Spleen (tissue), 11 donors: ENCODE data around the gene FDPS. TPM values are rescaled to one million over a fixed set of nuclear protein-coding genes. Genes with fewer than 3 reads are reported as not detected.
A peak's percentile ranks its signal among the peaks of the same experiment; 100 is the strongest.

Experiments
- DNase-seq: peaks from one replicate; pipeline ENCODE4 v3.0.0-alpha.2; 2020
- H3K27ac ChIP-seq, 8 donors: fragments of 200-600 bp; sonication (generic) in 7 of 8; 1 replicate in 4 of 8; 2 replicates in 4 of 8; pipeline versions ENCODE4 v1.5.0 to v1.8.0; 2016 to 2021; ENCODE audit warnings: inconsistent platforms in 4 of 8, mild to moderate bottlenecking in 4 of 8, moderate library complexity in 1 of 8
- H3K27me3 ChIP-seq, 7 donors: fragments of 200-600 bp; sonication (generic) in 6 of 7; replicated peaks in 1 of 7; 1 replicate in 4 of 7; 2 replicates in 3 of 7; pipeline versions ENCODE4 v1.5.0 to v1.8.0; 2016 to 2021; ENCODE audit warnings: inconsistent platforms in 3 of 7, mild to moderate bottlenecking in 1 of 7
- H3K36me3 ChIP-seq, 6 donors: fragments of 200-600 bp; sonication (generic) in 5 of 6; 1 replicate in 4 of 6; 2 replicates in 2 of 6; pipeline versions ENCODE4 v1.5.0 to v1.8.0; 2016 to 2021; ENCODE audit warnings: inconsistent platforms in 2 of 6
- H3K4me1 ChIP-seq, 6 donors: fragments of 200-600 bp; sonication (generic) in 5 of 6; 1 replicate in 3 of 6; 2 replicates in 3 of 6; pipeline versions ENCODE4 v1.5.0 to v1.8.0; 2016 to 2021; ENCODE audit warnings: inconsistent platforms in 3 of 6
- H3K4me3 ChIP-seq, 8 donors: fragments of 200-600 bp; sonication (generic) in 7 of 8; 1 replicate in 4 of 8; 2 replicates in 4 of 8; pipeline versions ENCODE4 v1.5.0 to v1.8.0; 2016 to 2021; ENCODE audit warnings: inconsistent platforms in 4 of 8, mild to moderate bottlenecking in 4 of 8, moderate library complexity in 2 of 8
- H3K9me3 ChIP-seq, 8 donors: fragments of 200-600 bp; sonication (generic) in 7 of 8; 1 replicate in 4 of 8; 2 replicates in 4 of 8; pipeline versions ENCODE4 v1.5.0 to v1.8.0; 2016 to 2021; ENCODE audit warnings: inconsistent platforms in 4 of 8
- CTCF ChIP-seq, 11 experiments: fragments of 200-600 bp in 7 of 11; fragments of 450-650 bp in 4 of 11; sonication (generic) in 4 of 11; IDR thresholded peaks in 8 of 11; conservative IDR thresholded peaks in 3 of 11; 1 replicate in 7 of 11; 2 replicates in 4 of 11; pipeline versions ENCODE4 v1.4.0 to v1.8.0; 2016 to 2021; ENCODE audit warnings: antibody characterized with exemption in 11 of 11, inconsistent platforms in 4 of 11, mild to moderate bottlenecking in 1 of 11
- POLR2A ChIP-seq, 3 donors: fragments of 450-650 bp; IDR thresholded peaks; one replicate each; pipeline ENCODE4 v1.5.1; 2017; ENCODE audit warnings: antibody characterized with exemption in 3 of 3, mild to moderate bottlenecking in 1 of 3
- POLR2AphosphoS5 ChIP-seq, 3 donors: sonication (generic); formaldehyde crosslinking; IDR thresholded peaks; one replicate each; pipeline ENCODE4 v1.5.1; 2017; ENCODE audit warnings: antibody characterized with exemption in 3 of 3
- WGBS, 5 donors: extraction: QIAGEN DNeasy Blood & Tissue Kit in 3 of 5; methylation state at CpG; one replicate each; pipeline versions ENCODE4 v1.1.5 to v1.1.7; 2013 to 2018; 5-methylcytosine and 5-hydroxymethylcytosine counted together
- intact Hi-C: fragments of 100-400 bp; cut with DNase I; formaldehyde crosslinking; loops from one replicate; pipeline ENCODE4 v1.15.0; 2023; ENCODE audit warnings: low total_unique reads
- polyA plus RNA-seq, 3 donors: library from polyadenylated mRNA; stranded (reverse); fragments of 200-250 nt; gene quantifications; one replicate each; pipeline ENCODE4 v1.2.1, GENCODE V29; 2013
- total RNA-seq, 7 donors: library from RNA; depleted of rRNA in 3 of 7; stranded (reverse); fragments of >200 nt in 3 of 7; fragmentation: NEBNext Ultra II Directional in 4 of 7; extraction: Animal tissue kit (Norgen Biotek cat#: 25700) in 4 of 7; gene quantifications; one replicate each; pipeline versions ENCODE4 v1.1.0 to v1.2.1, GENCODE V29; 2016 to 2021
- donor health status: healthy with polysubstance abuse.
- donor health status: DM: no; HTN: no; CAD: no; lungs with moderate emphysema.
- donor health status: DM: no; HTN: no; CAD: no.
- donor health status: Bipolar disorder and iron deficiency.
- donor health status: healthy.
- donor health status: DM: no; HTN: no; CAD: no.
- donor health status: DM: yes; HTN: yes; CAD: no.

Gene FDPS
- total and polyA plus RNA-seq, 10 donors = 84.5 to 134 (median 105) TPM

GRCh38 chr1:155273343-155274245 lies 35.1 kb upstream of the FDPS start, which contains the start of gene CLK2:
Gene CLK2, minus strand, starts transcription at chr1:155273504. Its CDS starts 2,527 bp downstream, at chr1:155270977.
- WGBS, 5 donors = 16 to 38% (median 17%) methylated on average over 27 to 61 of the region's 61 CpGs
- H3K4me3 ChIP-seq = peak within 1 kb of the TSS; percentile 62 to 81 (median 68)
- peak within 1 kb of the TSS; percentile 89 to 98 (median 96) for H3K27ac ChIP-seq
- peaks cover 0 to 8% (median 0%) of the 10 kb centered on the region in 7 donors for H3K27me3 ChIP-seq
- peak; percentile 100 for DNase-seq
- peaks cover 21 to 61% (median 54%) of the 10 kb centered on the region in 6 donors for H3K4me1 ChIP-seq
- peak in 2 of 3 donors; percentile 38 to 73 for TF ChIP-seq POLR2A (IDR thresholded peaks at IDR 0.05)
- peak in 2 of 11 experiments; percentile 10 to 38 for TF ChIP-seq CTCF (IDR thresholded peaks at IDR 0.05 in 8 of 11, conservative IDR thresholded peaks at IDR 0.05 in 3 of 11)
- TF ChIP-seq POLR2AphosphoS5 (IDR thresholded peaks at IDR 0.05) = peak; percentile 98
- H3K9me3 ChIP-seq = no peaks in the 10 kb centered on the region
- peaks cover 10 to 35% (median 27%) of the 10 kb centered on the region in 6 donors for H3K36me3 ChIP-seq
- intact Hi-C loops = loop anchor here (10.0 kb wide), 1 partner anchor 51 kb away; the partner anchor contains the start of gene RUSC1

DNA sequence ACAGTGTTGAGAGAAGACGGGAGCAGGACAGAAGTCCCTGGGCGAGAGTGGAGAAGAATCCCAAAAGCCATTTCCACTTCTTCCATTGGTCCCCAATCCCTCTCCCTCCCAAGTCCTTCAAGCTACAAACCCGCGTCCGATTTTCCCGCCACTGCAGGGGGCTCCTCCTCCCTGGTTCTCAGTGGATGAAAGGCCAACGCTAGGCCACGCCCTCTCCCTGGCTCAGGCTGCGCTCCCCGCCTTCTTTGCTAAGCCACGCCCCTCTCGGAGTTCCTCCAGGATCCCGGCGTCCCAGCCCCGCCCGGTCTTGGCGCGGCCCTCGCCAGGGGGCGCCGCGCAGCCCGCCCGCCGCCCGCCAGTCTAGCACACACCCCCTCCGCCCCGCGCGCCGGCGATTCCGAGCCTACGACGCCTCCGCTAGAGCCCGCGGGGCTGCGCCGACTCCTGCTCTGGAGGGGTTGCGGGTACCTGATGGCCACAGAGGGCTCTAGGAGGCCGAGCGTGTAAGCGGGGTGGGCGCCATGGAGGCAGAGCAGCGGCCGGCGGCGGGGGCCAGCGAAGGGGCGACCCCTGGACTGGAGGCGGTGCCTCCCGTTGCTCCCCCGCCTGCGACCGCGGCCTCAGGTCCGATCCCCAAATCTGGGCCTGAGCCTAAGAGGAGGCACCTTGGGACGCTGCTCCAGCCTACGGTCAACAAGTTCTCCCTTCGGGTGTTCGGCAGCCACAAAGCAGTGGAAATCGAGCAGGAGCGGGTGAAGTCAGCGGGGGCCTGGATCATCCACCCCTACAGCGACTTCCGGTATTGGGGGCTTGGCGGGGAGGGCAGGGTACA lies 31.4 kb upstream of the FDPS start, which contains the start of gene HCN3:
HCN3 (plus strand) TSS at position 394 of the 832 bp plus-strand sequence; CDS start at position 522, 128 bp downstream.
- Histone ChIP-seq H3K36me3 (no peaks in the 10 kb centered on the region), H3K27ac (peak within 1 kb of the TSS in 6 of 8 donors; percentile 1 to 73 (median 53)), H3K9me3 (no peaks in the 10 kb centered on the region), H3K4me1 (peaks cover 14 to 44% (median 37%) of the 10 kb centered on the region in 6 donors), H3K27me3 (peaks cover 0 to 8% (median 0%) of the 10 kb centered on the region in 7 donors), H3K4me3 (peak within 1 kb of the TSS; percentile 49 to 86 (median 70))
- WGBS, 5 donors = 1 to 2% (median 2%) methylated on average over 31 to 68 of the region's 68 CpGs
- intact Hi-C loops = loop anchor here (10.0 kb wide), 1 partner anchor 48 kb away; the partner anchor contains the start of gene RUSC1
- DNase-seq = peak; percentile 97
- TF ChIP-seq POLR2AphosphoS5 (IDR thresholded peaks at IDR 0.05) = peak; percentile 53 to 74 (median 73)
- no peak for TF ChIP-seq POLR2A (IDR thresholded peaks at IDR 0.05)
- TF ChIP-seq CTCF (IDR thresholded peaks at IDR 0.05 in 8 of 11, conservative IDR thresholded peaks at IDR 0.05 in 3 of 11) = peak in 10 of 11 experiments; percentile 7 to 95 (median 86)

- peak; percentile 87 for DNase-seq
- Histone ChIP-seq H3K9me3 (no peaks in the 10 kb centered on the region), H3K36me3 (peaks cover 0 to 4% (median 0%) of the 10 kb centered on the region in 6 donors), H3K27me3 (peaks cover 0 to 8% (median 0%) of the 10 kb centered on the region in 7 donors), H3K4me3 (peak overlapping the region; percentile 49 to 86 (median 70)), H3K27ac (peak overlapping the region in 4 of 8 donors; percentile 1 to 73 (median 68)), H3K4me1 (peaks cover 14 to 38% (median 32%) of the 10 kb centered on the region in 6 donors)
- 1 to 3% (median 1%) methylated on average over 15 to 29 of the region's 29 CpGs for WGBS, 5 donors
- intact Hi-C loops = loop anchor here (10.0 kb wide), 1 partner anchor 47 kb away; the partner anchor contains the start of gene RUSC1
- TF ChIP-seq POLR2AphosphoS5 (IDR thresholded peaks at IDR 0.05) (no peak), POLR2A (IDR thresholded peaks at IDR 0.05) (no peak), CTCF (IDR thresholded peaks at IDR 0.05 in 8 of 11, conservative IDR thresholded peaks at IDR 0.05 in 3 of 11) (peak in 5 of 11 experiments; percentile 18 to 32 (median 24))
These were observed 30.6 kb upstream of the FDPS start for GRCh38 chr1:155277902-155278688.
